HG03025 (cell line): ENCODE results near the gene SCML2.
"Not testable (repeated sequence)": the region's sequence is repeated elsewhere in the genome, so short reads cannot be mapped to it uniquely, and the experiment has no call there.

Source experiments
- ATAC-seq: cut with Tn5 transposase; IDR thresholded peaks from one replicate; pipeline ENCODE4 v1.9.1; 2021; ENCODE audit warnings: mild to moderate bottlenecking, moderate library complexity; ENCODE audit not compliant: unreplicated experiment, low FRiP score

Gene SCML2

GRCh38 chrX:18272222-18272621, 82.3 kb downstream of the SCML2 start:
- no peak for ATAC-seq

DNA sequence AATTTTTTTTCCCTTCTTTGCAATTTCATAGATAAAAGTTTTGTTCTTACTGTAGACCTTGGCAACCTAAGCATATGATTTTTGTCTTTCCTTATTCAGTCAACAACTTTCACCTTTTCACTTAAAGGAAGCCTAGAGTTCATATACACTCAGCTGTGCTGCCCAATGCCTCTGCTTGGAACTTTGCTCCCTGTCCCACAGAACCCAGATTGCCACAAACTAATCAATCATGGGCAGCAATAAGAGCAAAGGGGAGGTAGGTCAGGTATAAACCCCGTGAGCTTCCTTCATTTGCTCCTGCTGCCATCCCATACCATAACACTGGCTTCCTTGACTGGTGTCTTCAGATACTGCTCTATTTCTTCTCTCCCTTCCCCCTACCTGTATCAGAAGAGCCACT, 82.8 kb downstream of the SCML2 start:
- no peak for ATAC-seq

GRCh38 chrX:18271309-18271708, 83.2 kb downstream of the SCML2 start:
- ATAC-seq: no peak

DNA sequence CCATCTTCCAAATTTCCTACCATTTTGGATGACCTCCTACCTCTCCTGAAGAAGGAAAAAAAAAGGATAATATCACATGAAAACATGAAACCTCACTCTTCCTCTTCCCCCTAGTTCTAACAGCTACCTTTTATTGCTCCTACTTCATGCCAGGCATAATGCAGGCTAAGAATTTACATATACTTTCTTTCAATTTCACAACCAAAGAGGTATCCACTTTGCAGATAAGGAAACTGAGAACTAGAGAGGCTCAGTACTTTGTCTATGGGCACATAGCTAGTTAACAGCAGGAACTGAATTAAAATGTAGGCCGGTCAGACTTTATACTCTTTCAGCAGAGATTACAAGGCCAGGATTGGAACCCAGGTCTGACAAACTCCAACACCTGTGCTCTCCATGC, 99.4 kb downstream of the SCML2 start:
- ATAC-seq: no peak

DNA sequence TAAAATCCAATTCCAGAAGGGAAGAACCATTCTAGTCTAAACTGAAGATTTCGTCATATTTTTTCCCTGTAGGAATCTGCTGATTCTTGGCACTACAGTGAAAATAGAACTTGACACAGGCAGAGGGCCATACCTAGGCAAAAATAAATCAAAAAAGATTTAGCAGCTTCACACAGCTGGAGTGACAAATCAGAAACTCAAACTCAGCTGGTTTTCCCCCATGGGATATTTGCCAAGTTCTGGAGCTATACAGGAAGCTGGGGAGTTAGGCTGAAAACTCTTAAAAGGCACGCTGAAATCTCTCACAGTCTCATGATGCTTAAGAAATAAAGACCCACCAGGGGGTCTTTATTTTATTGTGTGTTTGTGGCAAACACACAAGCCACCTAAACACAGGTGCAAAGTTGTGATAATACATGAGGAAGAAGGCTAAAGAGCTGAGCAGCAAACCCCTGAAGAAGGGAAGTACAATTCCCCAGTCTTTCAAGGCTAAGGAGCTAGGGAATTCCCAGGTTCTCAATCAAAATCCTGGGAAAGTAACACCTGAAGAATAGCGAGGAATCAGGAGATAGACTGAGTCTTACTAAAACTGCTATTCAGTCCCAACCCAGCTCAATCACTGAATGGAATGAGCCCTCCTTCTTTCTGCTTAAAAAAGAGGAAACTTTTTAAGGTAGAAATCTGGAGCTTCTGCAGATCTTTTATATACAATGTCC, 101.7 kb downstream of the SCML2 start:
- ATAC-seq: no peak

DNA sequence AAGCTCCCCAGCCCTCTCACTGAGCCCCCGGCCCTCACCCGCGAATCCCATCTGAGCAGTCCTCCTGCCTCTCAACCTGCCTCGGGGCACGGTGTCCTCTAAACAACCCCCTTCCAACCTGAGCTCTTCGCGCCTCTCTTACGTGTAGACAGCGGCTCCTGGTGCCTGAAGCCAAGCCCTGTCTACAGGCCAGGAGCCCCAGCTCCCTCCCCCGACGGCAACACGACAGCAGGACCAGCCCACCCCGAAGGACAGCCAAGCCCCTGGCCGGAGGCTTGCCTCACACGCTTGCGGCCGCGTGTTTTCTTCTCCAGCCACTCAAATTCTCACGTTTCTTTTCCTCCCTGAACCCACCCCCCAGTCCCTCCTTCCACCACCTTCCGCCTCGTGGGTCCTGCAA, 124.8 kb downstream of the SCML2 start:
- ATAC-seq: not testable (repeated sequence)

GRCh38 chrX:18228069-18228468, 126.4 kb downstream of the SCML2 start:
- no peak for ATAC-seq

DNA sequence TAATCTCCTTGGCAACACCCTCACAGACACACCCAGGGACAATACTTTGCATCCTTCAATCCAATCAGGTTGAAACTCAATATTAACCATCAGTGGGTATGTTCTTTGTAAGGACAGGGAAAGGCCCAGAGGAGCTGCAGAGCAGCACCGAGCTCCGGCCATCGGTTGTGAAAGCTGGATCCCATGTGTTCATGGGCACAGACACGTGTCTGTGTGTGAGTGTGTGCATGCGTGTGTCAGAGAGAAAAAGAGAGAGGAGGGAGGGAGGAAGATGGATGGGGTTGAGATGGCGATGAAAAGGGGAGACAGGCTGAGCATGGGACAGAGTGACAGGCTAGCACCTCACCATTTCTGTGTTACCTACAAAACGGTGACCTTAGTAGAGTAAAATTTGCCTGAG, 127.0 kb downstream of the SCML2 start:
- no peak for ATAC-seq

GRCh38 chrX:18220786-18221185, 133.7 kb downstream of the SCML2 start, which contains the start of gene BEND2:
TSS of gene BEND2 (minus strand) at chrX:18220886. CDS start at chrX:18220750, 136 bp downstream.
- ATAC-seq: no peak

GRCh38 chrX:18210470-18210869, 144.0 kb downstream of the SCML2 start:
- no peak for ATAC-seq

DNA sequence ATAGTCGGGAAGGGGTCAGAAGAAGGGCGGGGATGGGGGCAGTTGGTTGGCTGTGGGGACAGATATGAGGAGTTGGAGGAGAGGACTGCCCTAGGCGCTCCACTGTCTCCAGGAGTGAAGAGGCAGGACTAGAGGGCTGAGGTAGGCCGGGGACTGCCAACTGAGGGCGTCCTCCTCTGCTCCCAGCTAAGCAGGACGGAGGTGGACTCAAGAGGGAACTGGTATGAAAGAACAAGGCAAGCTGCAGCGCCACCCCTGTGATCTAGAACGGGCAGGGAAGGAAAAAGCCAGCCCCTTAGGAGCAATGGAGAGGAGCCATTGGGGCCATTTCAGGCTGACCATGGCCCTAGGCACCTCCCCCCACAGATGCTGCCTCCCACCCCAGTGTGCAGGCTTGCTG, 147.8 kb downstream of the SCML2 start:
- no peak for ATAC-seq

DNA sequence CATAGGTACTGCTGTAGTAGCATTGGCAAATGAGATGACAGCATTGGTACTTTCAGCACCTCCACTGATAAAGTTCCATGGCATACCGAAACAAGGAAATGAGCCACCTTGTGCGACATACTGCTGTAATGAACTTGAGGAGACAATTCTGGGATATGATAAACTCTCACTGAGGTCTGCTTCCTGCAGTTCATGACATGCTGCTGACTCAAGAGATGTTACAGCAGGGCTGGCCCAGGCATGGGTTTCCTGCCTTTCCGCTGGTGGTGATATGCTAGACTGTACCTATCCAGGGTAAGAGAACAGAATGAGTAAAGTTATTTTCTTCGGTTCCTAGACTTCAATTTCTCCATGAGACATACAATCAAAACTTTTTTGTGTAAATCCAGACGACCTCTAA, 150.9 kb downstream of the SCML2 start:
- no peak for ATAC-seq

GRCh38 chrX:18194688-18195087, 159.8 kb downstream of the SCML2 start:
- no peak for ATAC-seq
